HT1080 (cell line): Measurements from ENCODE around the gene CYSTM1. TPM values are rescaled to one million over a fixed set of nuclear protein-coding genes. Genes with fewer than 3 reads are reported as not detected.

ENCODE experiments used
- DNase-seq: peaks from one replicate; pipeline ENCODE4 v3.0.0-alpha.2; 2015; ENCODE audit warnings: low read depth
- total RNA-seq: library from RNA; depleted of rRNA; stranded (reverse); fragments of >200 nt; shearing (Covaris generic); gene quantifications from 2 replicates; pipeline ENCODE4 v1.2.3, GENCODE V29; 2014

Gene CYSTM1
- total RNA-seq, 1 experiment from 2014 or later, result 40.3 TPM

- DNase-seq, result peak; percentile 41
These were observed 32.4 kb downstream of the CYSTM1 start for GRCh38 chr5:140207250-140207964.

DNA sequence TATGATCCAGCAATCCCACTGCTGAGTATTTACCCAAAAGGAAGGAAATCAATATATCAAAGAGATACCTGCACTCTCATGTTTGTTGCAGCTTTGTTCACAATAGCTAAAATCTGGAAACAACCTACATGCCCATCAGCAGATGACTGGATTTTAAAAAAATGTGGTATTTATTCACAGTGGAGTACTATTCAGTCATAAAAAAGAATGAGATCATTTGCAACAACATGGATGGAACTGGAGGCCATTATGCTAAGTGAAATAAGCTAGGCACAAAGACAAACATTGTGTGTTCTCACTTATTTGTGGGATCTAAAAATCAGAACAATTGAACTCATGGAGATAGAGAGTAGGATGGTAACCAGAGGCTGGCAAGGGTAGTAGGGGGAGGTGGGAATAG is 33.1 kb downstream of the CYSTM1 start:
- DNase-seq, result no peak

- no peak for DNase-seq
These were observed 38.5 kb downstream of the CYSTM1 start for GRCh38 chr5:140213370-140213983.

DNA sequence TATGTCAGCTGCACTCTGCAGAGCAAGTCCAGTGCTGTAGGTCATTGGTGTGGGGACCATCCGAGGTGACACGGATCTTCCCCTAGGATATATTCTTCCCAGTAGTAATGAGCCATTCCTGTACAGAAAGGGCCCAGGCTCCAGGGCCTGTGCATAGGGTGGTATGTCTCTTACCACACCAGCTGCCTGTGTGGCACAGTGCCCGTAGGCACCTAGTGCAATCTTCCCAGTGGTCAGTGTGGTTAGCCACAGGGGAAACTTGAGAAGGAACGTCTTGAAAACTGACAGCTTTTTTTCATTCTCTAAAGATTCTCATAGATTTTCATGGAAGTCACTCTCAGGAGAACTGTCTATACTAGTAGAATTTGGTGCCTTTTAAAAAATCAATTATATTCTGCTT is 39.8 kb downstream of the CYSTM1 start:
- DNase-seq, result peak; percentile 93

- no peak for DNase-seq
These were observed 40.3 kb downstream of the CYSTM1 start for GRCh38 chr5:140215276-140215675.

DNA sequence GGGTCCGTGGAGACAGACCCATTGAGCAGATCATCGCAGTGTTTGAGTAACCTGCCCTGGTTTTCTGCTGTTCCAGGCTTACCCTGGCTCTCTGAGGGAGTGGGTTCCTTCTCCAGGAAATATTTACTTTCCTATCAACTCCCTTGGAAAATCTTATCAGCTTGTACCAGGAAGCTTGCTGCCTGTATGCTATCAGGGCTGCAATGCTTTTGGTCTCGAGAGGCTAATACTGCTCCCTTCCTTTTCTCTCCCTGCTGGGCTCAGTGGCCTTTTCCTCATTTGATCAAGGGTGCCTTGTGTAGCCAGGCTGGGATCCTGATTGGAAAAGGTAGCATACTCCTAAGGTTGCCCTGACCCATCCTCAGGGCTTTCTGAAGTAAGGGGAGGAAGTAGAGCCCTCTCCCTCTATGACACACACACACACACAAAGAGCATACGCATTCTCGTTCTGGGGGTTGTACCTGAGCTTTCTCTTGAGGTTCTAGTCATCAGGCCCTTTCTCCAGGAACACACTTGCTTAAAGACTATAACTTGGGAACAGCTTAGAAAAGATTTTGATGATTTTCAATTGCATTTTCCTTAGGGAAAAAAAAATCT is 41.6 kb downstream of the CYSTM1 start:
- no peak for DNase-seq

DNA sequence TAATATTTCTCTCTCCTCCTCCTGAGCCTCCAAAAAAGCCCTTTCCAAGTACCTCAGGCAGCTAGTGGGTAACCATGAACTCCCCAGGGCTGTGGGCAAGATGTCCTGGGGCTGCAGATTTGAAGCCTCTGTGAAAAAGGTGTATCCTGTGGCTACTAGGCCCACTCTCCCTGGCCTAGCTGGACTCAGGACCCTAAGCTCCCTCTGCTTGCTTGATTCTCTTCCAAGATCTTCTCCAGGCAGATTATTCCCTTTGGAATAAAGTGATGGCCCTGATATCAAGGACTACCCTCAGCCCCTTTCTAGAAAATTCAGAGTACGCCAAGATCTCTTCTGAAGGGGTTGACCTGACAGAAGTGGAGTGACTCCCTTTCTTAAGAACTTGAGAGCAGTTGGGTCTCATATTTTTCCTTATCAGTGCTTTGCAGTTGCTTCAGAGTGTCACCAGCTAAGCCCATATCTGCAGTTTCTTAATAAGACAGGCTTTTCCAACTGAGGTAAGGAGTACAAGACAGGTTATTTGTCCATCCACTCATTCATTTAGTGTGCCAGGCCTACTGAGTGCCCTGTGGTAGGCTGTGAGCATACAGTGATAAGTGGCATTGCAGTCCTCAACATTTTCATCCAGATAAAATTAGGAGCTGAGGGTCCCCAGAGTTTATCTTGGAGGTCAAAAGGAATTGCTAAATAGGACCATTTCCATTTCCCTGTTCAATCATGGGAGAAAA is 42.5 kb downstream of the CYSTM1 start:
- no peak for DNase-seq

DNA sequence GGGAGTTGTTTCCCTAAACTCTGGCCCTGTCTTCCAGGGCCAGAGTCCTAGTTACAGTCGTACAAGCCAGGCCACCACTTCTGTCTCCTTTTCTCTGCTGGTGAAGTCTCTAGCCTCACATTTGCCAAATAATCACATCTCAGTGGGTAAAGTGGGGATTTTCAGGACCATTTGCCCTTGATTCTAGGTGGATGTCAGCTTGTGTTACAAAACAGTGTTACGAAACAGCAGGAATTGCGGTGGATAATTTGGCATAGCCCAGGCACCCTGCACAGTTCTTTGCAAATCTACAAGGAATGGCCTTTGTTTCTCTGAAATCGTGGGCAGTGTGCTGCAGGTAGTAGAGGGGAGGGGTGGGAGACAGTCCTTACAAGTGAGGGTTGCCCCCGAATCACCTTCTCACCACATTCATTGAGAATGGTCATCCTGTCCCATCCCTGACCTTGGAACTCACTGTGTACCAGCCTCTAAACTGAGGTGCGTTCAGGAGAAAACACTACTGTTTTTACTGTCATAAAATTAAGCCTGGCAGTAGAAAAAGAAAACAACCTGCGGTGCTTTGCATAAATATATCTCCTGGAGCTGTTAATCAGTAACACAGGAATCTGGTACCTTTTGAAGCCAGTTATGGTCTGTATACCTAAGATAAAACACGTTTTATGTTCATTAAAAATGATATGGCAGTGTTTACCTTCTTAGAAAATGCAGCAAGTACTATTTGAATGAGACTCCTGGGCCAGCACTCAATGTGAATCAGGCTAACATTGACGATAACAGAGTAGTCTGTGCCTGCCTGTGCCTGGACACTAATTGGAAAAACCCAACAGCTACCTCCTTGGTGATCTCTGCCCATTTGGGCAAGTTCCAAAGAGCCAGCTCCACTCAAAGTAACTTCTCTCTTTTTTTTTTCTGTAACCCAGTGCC is 44.3 kb downstream of the CYSTM1 start:
- DNase-seq, result no peak

GRCh38 chr5:140220032-140220697 is 45.2 kb downstream of the CYSTM1 start:
- peak; percentile 93 for DNase-seq

DNA sequence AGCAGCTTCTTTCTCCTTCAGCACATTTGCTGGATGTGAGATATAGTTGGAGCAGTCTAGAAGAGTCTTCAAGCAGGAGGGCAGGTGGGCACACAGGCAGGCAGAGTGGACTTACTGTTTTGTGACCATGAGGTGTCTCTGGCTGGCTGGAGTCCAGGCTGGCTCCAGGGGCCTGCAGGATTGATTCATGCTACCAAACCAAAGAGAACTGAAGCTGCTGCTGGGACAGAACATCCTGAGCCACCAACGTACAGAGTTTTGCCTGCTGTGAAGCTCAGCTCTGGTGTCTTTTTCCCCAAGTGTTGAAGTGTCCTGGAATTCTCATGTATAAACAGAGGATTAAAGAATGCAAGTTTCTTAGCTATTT is 45.7 kb downstream of the CYSTM1 start:
- no peak for DNase-seq

GRCh38 chr5:140221697-140222223 is 46.8 kb downstream of the CYSTM1 start:
- peak; percentile 90 for DNase-seq

GRCh38 chr5:140222416-140222815 is 47.4 kb downstream of the CYSTM1 start:
- no peak for DNase-seq

DNA sequence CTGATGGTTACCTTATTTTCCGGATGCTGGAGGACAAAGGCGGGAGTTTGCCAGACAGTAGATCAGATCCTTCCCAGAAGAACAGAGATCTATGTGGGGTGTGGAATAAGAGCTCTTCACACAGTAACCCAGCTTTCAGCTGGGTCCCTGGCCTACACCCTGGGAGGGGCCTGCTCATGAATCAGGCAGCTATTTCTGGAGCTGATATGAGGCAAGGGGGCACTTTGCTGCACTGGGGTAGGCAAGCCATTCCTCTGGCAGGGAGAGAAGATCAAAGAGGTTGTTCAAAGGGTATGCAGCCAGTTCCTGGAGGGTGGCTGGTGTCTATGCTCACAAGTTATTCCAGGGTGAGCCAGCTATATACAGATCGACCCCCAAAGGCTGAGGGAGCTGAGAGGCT is 48.6 kb downstream of the CYSTM1 start:
- no peak for DNase-seq

- DNase-seq, result peak; percentile 40
These were observed 49.7 kb downstream of the CYSTM1 start for GRCh38 chr5:140224658-140225057.

GRCh38 chr5:140225396-140225795 is 50.4 kb downstream of the CYSTM1 start:
- DNase-seq, result no peak

- no peak for DNase-seq
These were observed 52.1 kb downstream of the CYSTM1 start for GRCh38 chr5:140227046-140227445.

GRCh38 chr5:140228364-140228837 is 53.4 kb downstream of the CYSTM1 start:
- no peak for DNase-seq

DNA sequence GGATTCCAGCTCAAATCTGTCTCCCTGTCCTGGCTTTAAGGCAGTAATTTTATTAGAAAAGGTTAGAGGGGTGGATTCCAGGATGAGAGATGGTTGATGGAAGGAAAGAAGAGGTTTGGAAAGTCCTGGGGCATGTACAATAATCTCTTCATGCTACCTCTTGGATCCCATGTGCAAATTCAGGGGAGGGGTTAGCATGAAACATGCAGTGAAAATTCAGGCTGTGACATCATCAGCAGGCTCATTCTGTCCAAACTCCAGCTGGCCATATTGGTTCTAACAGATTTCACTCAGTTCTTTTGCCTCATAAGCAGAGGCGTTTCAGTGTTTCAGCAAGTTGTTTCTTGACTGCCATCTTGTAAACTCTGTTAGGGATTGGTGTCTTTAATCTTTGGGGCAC is 55.4 kb downstream of the CYSTM1 start:
- DNase-seq, result no peak

- no peak for DNase-seq
These were observed 57.7 kb downstream of the CYSTM1 start for GRCh38 chr5:140232731-140233130.

GRCh38 chr5:140234377-140234989 is 59.5 kb downstream of the CYSTM1 start:
- DNase-seq, result no peak
